ENCODE data around the gene LRRC36. TPM values are rescaled to one million over a fixed set of nuclear protein-coding genes. Genes with fewer than 3 reads are reported as not detected.
A peak's percentile ranks its signal among the peaks of the same experiment; 100 is the strongest.

The LRRC36 gene
- total and polyA plus RNA-seq, 2 of the 8 experiments (the other 6 are each of a cell fraction or from before 2014, with no cell fraction given): 0.15 TPM; not detected in 1

GRCh38 chr16:67398546-67399217, 72.1 kb downstream of the LRRC36 start:
- H3K18ac ChIP-seq (ENCODE audit: extremely low read depth, low read length): no peak overlapping the region; the same call in 1 of the 2 replicates
- CTCF ChIA-PET (ENCODE audit: partially characterized antibody): interaction anchor here (0.6 to 32.4 kb wide), 27 partner anchors 10 to 264 kb away, joined by 3 to 476 read pairs (median 5); partner anchors contain the start of genes HSD11B2, KCTD19, LRRC36 and ZDHHC1

More at GRCh38 chr16:67398546-67399217, 72.1 kb downstream of the LRRC36 start:
- Histone ChIP-seq H3K23me2 (ENCODE audit: low read depth, low read length) (peaks cover 2% of the 10 kb centered on the region; the same call in 1 of the 2 replicates), H3K9me3 (ENCODE audit: insufficient read depth in 2 of 2, low read depth in 1 of 2, low read length in 1 of 2) (no peaks in the 10 kb centered on the region), H3K4me3 (ENCODE audit: extremely low read depth in 1 of 4, insufficient read depth in 2 of 4, low read depth in 3 of 4, low read length in 4 of 4) (no peak overlapping the region), H2AFZ (ENCODE audit: low read length) (no peak overlapping the region), H3K79me1 (ENCODE audit: low read depth, low read length) (no peaks in the 10 kb centered on the region), H3K36me3 (ENCODE audit: control insufficient read depth in 2 of 4, insufficient read depth in 4 of 4, low read length in 3 of 4) (no peaks in the 10 kb centered on the region), H4K5ac (ENCODE audit: insufficient read length, low read depth, low read length) (no peak overlapping the region), H2BK12ac (ENCODE audit: low read depth, low read length) (no peak overlapping the region), H3K4me1 (replicated peaks in 1 of 4; ENCODE audit: control insufficient read depth in 3 of 4, insufficient read depth in 4 of 4, low read length in 3 of 4) (peaks cover 0 to 31% (median 22%) of the 10 kb centered on the region in 4 experiments; a peak in 6 of 7 replicates), H2BK20ac (ENCODE audit: low read length) (no peak overlapping the region), H2BK120ac (replicated peaks; ENCODE audit: low read depth, low read length) (no peak overlapping the region), H2BK5ac (ENCODE audit: low read depth, low read length) (no peak overlapping the region), H4K8ac (ENCODE audit: extremely low read depth, insufficient read depth, low read length) (peak overlapping the region; percentile 77; the same call in 1 of the 2 replicates), H3K14ac (ENCODE audit: insufficient read length) (no peak overlapping the region), H3K4me2 (ENCODE audit: insufficient read depth in 1 of 2, low read depth in 2 of 2, low read length in 2 of 2) (peak overlapping the region; percentile 1 to 47; a peak in 1 of 4 replicates), H3K27ac (ENCODE audit: low read depth, low read length) (no peak overlapping the region), H4K91ac (replicated peaks; ENCODE audit: insufficient read length, low read length) (no peak overlapping the region), H4K20me1 (replicated peaks in 1 of 2; ENCODE audit: control insufficient read depth in 1 of 2, insufficient read depth in 2 of 2, low read length in 2 of 2) (peaks cover 2 to 6% of the 10 kb centered on the region in 2 experiments), H2BK15ac (ENCODE audit: low read length) (0 out of 2 replicates have a peak overlapping the region, but pooled peaks have one; percentile 29), H3K27me3 (replicated peaks in 1 of 4; ENCODE audit: control insufficient read depth in 3 of 4, extremely low read depth in 1 of 4, insufficient read depth in 3 of 4, low read length in 3 of 4) (peaks cover 17 to 33% (median 29%) of the 10 kb centered on the region in 4 experiments), H3K56ac (replicated peaks; ENCODE audit: insufficient read length, low read depth, low read length) (no peak overlapping the region), H3K79me2 (ENCODE audit: control insufficient read depth in 1 of 2, insufficient read depth in 2 of 2, low read length in 2 of 2) (no peaks in the 10 kb centered on the region), H3K9ac (replicated peaks in 1 of 4; ENCODE audit: extremely low read depth in 1 of 4, low read depth in 3 of 4, low read length in 3 of 4) (no peak overlapping the region), H3K4ac (replicated peaks; ENCODE audit: insufficient read length, low read depth, low read length) (no peak overlapping the region), H3K23ac (ENCODE audit: insufficient read length) (no peak overlapping the region), H2AK5ac (ENCODE audit: low read depth, low read length) (no peak overlapping the region)
- POLR2A ChIA-PET (ENCODE audit: partially characterized antibody): interaction anchor here (1.0 to 2.3 kb wide), 5 partner anchors 8 to 23 kb away, joined by 3 to 5 read pairs (median 3); no protein-coding TSS in a partner anchor
- FAIRE-seq (no peak), DNase-seq (ENCODE audit: low read depth in 1 of 2, low spot score in 2 of 2) (no peak)
- WGBS, 2 experiments (ENCODE audit: extremely low coverage in 1 of 2, insufficient coverage in 1 of 2, insufficient read length in 1 of 2, insufficient replicate concordance in 2 of 2, low coverage in 1 of 2, low lambda C conversion rate in 2 of 2, missing lambda C conversion rate in 1 of 2): 89% methylated on average over 19 of the region's 19 CpGs; no CpG with 5 or more reads in 1 of the 2 experiments
- TF ChIP-seq EGR1 (IDR thresholded peaks at IDR 0.05; ENCODE audit: borderline replicate concordance, low read depth, low read length) (no peak), SIRT6 (IDR thresholded peaks at IDR 0.05; ENCODE audit: low read length) (no peak), SP2 (IDR thresholded peaks at IDR 0.05; ENCODE audit: low read length) (no peak), SRF (IDR thresholded peaks at IDR 0.05; ENCODE audit: low read depth, low read length) (no peak), JUND (IDR thresholded peaks at IDR 0.05; ENCODE audit: low read length) (no peak), E2F6 (IDR thresholded peaks at IDR 0.05) (no peak), TBP (IDR thresholded peaks at IDR 0.05; ENCODE audit: low read depth, low read length) (no peak), ASH2L (IDR thresholded peaks at IDR 0.05; ENCODE audit: low read length) (no peak), MAFK (IDR thresholded peaks at IDR 0.05; ENCODE audit: low read depth, low read length) (no peak)
